Astrocyte (in vitro differentiated cells and primary cell): Measurements from ENCODE around the gene KLC4.

Experiments used
- EZH2 ChIP-seq: IDR thresholded peaks from 2 replicates; pipeline ENCODE4 v1.6.1; 2012; ENCODE audit warnings: mild to moderate bottlenecking, low read length, inconsistent platforms; ENCODE audit not compliant: insufficient read depth
- TF ChIP-seq, protein P1 (sequence below): IDR thresholded peaks from 2 replicates; pipeline ENCODE4 v1.5.1; 2011; ENCODE audit warnings: low read depth, mild to moderate bottlenecking, inconsistent platforms, low read length, moderate library complexity; ENCODE audit not compliant: insufficient read depth

DNA sequence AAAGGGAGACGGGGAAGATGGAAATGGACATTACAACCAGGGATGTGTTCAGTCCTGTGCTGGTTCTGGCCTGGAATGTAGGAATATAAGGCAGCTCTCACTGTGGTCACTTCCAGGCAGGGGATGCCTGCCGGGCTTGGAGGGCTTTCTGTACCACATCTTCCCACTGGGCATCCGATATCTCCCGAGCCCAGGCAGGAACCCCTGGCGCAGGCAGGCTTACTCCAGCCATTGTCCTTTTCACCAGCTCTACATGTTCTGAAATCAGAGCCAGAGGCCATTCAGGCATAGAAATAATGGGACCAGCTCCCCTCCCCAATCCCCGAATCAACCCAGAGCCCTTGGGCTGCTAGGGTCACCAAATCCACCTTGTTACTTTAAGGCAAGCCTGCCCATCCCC, 47.1 kb upstream of the KLC4 start:
- TF ChIP-seq, protein P1, sequence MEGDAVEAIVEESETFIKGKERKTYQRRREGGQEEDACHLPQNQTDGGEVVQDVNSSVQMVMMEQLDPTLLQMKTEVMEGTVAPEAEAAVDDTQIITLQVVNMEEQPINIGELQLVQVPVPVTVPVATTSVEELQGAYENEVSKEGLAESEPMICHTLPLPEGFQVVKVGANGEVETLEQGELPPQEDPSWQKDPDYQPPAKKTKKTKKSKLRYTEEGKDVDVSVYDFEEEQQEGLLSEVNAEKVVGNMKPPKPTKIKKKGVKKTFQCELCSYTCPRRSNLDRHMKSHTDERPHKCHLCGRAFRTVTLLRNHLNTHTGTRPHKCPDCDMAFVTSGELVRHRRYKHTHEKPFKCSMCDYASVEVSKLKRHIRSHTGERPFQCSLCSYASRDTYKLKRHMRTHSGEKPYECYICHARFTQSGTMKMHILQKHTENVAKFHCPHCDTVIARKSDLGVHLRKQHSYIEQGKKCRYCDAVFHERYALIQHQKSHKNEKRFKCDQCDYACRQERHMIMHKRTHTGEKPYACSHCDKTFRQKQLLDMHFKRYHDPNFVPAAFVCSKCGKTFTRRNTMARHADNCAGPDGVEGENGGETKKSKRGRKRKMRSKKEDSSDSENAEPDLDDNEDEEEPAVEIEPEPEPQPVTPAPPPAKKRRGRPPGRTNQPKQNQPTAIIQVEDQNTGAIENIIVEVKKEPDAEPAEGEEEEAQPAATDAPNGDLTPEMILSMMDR = no peak
- TF ChIP-seq EZH2 = no peak
